Measurements from ENCODE around the gene EPHA3.

EPHA3 gene

GRCh38 chr3:89173546-89173945 is 66.1 kb downstream of the EPHA3 start:
- Histone ChIP-seq H3K9me3 (ENCODE audit: control insufficient read depth, low read length) (no peaks in the 10 kb centered on the region), H3K4me3 (ENCODE audit: insufficient read depth, low read depth, low read length, poor library complexity, severe bottlenecking) (no peak overlapping the region), H3K4me1 (ENCODE audit: control insufficient read depth, insufficient read depth, low read length, poor library complexity, severe bottlenecking) (no peaks in the 10 kb centered on the region), H3K36me3 (ENCODE audit: control insufficient read depth, insufficient read depth, low read length) (no peaks in the 10 kb centered on the region), H3K27ac (ENCODE audit: insufficient read depth, low read length, poor library complexity, severe bottlenecking) (no peak overlapping the region), H3K27me3 (replicated peaks; ENCODE audit: control insufficient read depth, insufficient read depth, low read length, poor library complexity, severe bottlenecking) (no peaks in the 10 kb centered on the region)
- DNase-seq = no peak

- no peak overlapping the region for H3K4me3 ChIP-seq (ENCODE audit: insufficient read depth, low read depth, low read length, poor library complexity, severe bottlenecking)
- H3K27me3 ChIP-seq (replicated peaks; ENCODE audit: control insufficient read depth, insufficient read depth, low read length, poor library complexity, severe bottlenecking) = no peaks in the 10 kb centered on the region
- no peaks in the 10 kb centered on the region for H3K36me3 ChIP-seq (ENCODE audit: control insufficient read depth, insufficient read depth, low read length)
- DNase-seq = no peak
- H3K9me3 ChIP-seq (ENCODE audit: control insufficient read depth, low read length) = no peaks in the 10 kb centered on the region
- no peak overlapping the region for H3K27ac ChIP-seq (ENCODE audit: insufficient read depth, low read length, poor library complexity, severe bottlenecking)
- H3K4me1 ChIP-seq (ENCODE audit: control insufficient read depth, insufficient read depth, low read length, poor library complexity, severe bottlenecking) = no peaks in the 10 kb centered on the region
Observed at GRCh38 chr3:89179355-89180001, 72.1 kb downstream of the EPHA3 start.

GRCh38 chr3:89180334-89180733 is 72.9 kb downstream of the EPHA3 start:
- Histone ChIP-seq H3K36me3 (ENCODE audit: control insufficient read depth, insufficient read depth, low read length) (no peaks in the 10 kb centered on the region), H3K4me1 (ENCODE audit: control insufficient read depth, insufficient read depth, low read length, poor library complexity, severe bottlenecking) (no peaks in the 10 kb centered on the region), H3K4me3 (ENCODE audit: insufficient read depth, low read depth, low read length, poor library complexity, severe bottlenecking) (no peak overlapping the region), H3K9me3 (ENCODE audit: control insufficient read depth, low read length) (no peaks in the 10 kb centered on the region), H3K27me3 (replicated peaks; ENCODE audit: control insufficient read depth, insufficient read depth, low read length, poor library complexity, severe bottlenecking) (no peaks in the 10 kb centered on the region), H3K27ac (ENCODE audit: insufficient read depth, low read length, poor library complexity, severe bottlenecking) (no peak overlapping the region)
- DNase-seq = no peak

GRCh38 chr3:89182056-89182455 is 74.6 kb downstream of the EPHA3 start:
- H3K4me3 ChIP-seq (ENCODE audit: insufficient read depth, low read depth, low read length, poor library complexity, severe bottlenecking) = no peak overlapping the region
- H3K27me3 ChIP-seq (replicated peaks; ENCODE audit: control insufficient read depth, insufficient read depth, low read length, poor library complexity, severe bottlenecking) = no peaks in the 10 kb centered on the region
- no peaks in the 10 kb centered on the region for H3K36me3 ChIP-seq (ENCODE audit: control insufficient read depth, insufficient read depth, low read length)
- H3K9me3 ChIP-seq (ENCODE audit: control insufficient read depth, low read length) = no peaks in the 10 kb centered on the region
- DNase-seq = no peak
- no peak overlapping the region for H3K27ac ChIP-seq (ENCODE audit: insufficient read depth, low read length, poor library complexity, severe bottlenecking)
- no peaks in the 10 kb centered on the region for H3K4me1 ChIP-seq (ENCODE audit: control insufficient read depth, insufficient read depth, low read length, poor library complexity, severe bottlenecking)

GRCh38 chr3:89184151-89184995 is 77.0 kb downstream of the EPHA3 start:
- no peaks in the 10 kb centered on the region for H3K4me1 ChIP-seq (ENCODE audit: control insufficient read depth, insufficient read depth, low read length, poor library complexity, severe bottlenecking)
- DNase-seq = no peak
- no peaks in the 10 kb centered on the region for H3K27me3 ChIP-seq (replicated peaks; ENCODE audit: control insufficient read depth, insufficient read depth, low read length, poor library complexity, severe bottlenecking)
- no peak overlapping the region for H3K27ac ChIP-seq (ENCODE audit: insufficient read depth, low read length, poor library complexity, severe bottlenecking)
- H3K9me3 ChIP-seq (ENCODE audit: control insufficient read depth, low read length) = no peaks in the 10 kb centered on the region
- H3K36me3 ChIP-seq (ENCODE audit: control insufficient read depth, insufficient read depth, low read length) = no peaks in the 10 kb centered on the region
- H3K4me3 ChIP-seq (ENCODE audit: insufficient read depth, low read depth, low read length, poor library complexity, severe bottlenecking) = no peak overlapping the region

GRCh38 chr3:89186456-89186855 is 79.0 kb downstream of the EPHA3 start:
- no peaks in the 10 kb centered on the region for H3K27me3 ChIP-seq (replicated peaks; ENCODE audit: control insufficient read depth, insufficient read depth, low read length, poor library complexity, severe bottlenecking)
- H3K4me3 ChIP-seq (ENCODE audit: insufficient read depth, low read depth, low read length, poor library complexity, severe bottlenecking) = no peak overlapping the region
- no peak for DNase-seq
- no peaks in the 10 kb centered on the region for H3K4me1 ChIP-seq (ENCODE audit: control insufficient read depth, insufficient read depth, low read length, poor library complexity, severe bottlenecking)
- no peaks in the 10 kb centered on the region for H3K9me3 ChIP-seq (ENCODE audit: control insufficient read depth, low read length)
- no peak overlapping the region for H3K27ac ChIP-seq (ENCODE audit: insufficient read depth, low read length, poor library complexity, severe bottlenecking)
- H3K36me3 ChIP-seq (ENCODE audit: control insufficient read depth, insufficient read depth, low read length) = no peaks in the 10 kb centered on the region

- no peaks in the 10 kb centered on the region for H3K27me3 ChIP-seq (replicated peaks; ENCODE audit: control insufficient read depth, insufficient read depth, low read length, poor library complexity, severe bottlenecking)
- H3K36me3 ChIP-seq (ENCODE audit: control insufficient read depth, insufficient read depth, low read length) = no peaks in the 10 kb centered on the region
- H3K9me3 ChIP-seq (ENCODE audit: control insufficient read depth, low read length) = no peaks in the 10 kb centered on the region
- H3K4me1 ChIP-seq (ENCODE audit: control insufficient read depth, insufficient read depth, low read length, poor library complexity, severe bottlenecking) = no peaks in the 10 kb centered on the region
- no peak overlapping the region for H3K27ac ChIP-seq (ENCODE audit: insufficient read depth, low read length, poor library complexity, severe bottlenecking)
- H3K4me3 ChIP-seq (ENCODE audit: insufficient read depth, low read depth, low read length, poor library complexity, severe bottlenecking) = no peak overlapping the region
- no peak for DNase-seq
Observed at GRCh38 chr3:89198591-89198990, 91.2 kb downstream of the EPHA3 start.

GRCh38 chr3:89212619-89213018 is 105.2 kb downstream of the EPHA3 start:
- no peak for DNase-seq
- H3K27ac ChIP-seq (ENCODE audit: insufficient read depth, low read length, poor library complexity, severe bottlenecking) = no peak overlapping the region
- no peaks in the 10 kb centered on the region for H3K4me1 ChIP-seq (ENCODE audit: control insufficient read depth, insufficient read depth, low read length, poor library complexity, severe bottlenecking)
- H3K36me3 ChIP-seq (ENCODE audit: control insufficient read depth, insufficient read depth, low read length) = no peaks in the 10 kb centered on the region
- no peaks in the 10 kb centered on the region for H3K27me3 ChIP-seq (replicated peaks; ENCODE audit: control insufficient read depth, insufficient read depth, low read length, poor library complexity, severe bottlenecking)
- no peaks in the 10 kb centered on the region for H3K9me3 ChIP-seq (ENCODE audit: control insufficient read depth, low read length)
- H3K4me3 ChIP-seq (ENCODE audit: insufficient read depth, low read depth, low read length, poor library complexity, severe bottlenecking) = no peak overlapping the region

GRCh38 chr3:89216016-89216739 is 108.8 kb downstream of the EPHA3 start:
- Histone ChIP-seq H3K4me1 (ENCODE audit: control insufficient read depth, insufficient read depth, low read length, poor library complexity, severe bottlenecking) (no peaks in the 10 kb centered on the region), H3K27me3 (replicated peaks; ENCODE audit: control insufficient read depth, insufficient read depth, low read length, poor library complexity, severe bottlenecking) (no peaks in the 10 kb centered on the region), H3K9me3 (ENCODE audit: control insufficient read depth, low read length) (no peaks in the 10 kb centered on the region), H3K4me3 (ENCODE audit: insufficient read depth, low read depth, low read length, poor library complexity, severe bottlenecking) (no peak overlapping the region), H3K36me3 (ENCODE audit: control insufficient read depth, insufficient read depth, low read length) (no peaks in the 10 kb centered on the region), H3K27ac (ENCODE audit: insufficient read depth, low read length, poor library complexity, severe bottlenecking) (no peak overlapping the region)
- DNase-seq = no peak

GRCh38 chr3:89217148-89217685 is 109.8 kb downstream of the EPHA3 start:
- H3K9me3 ChIP-seq (ENCODE audit: control insufficient read depth, low read length) = no peaks in the 10 kb centered on the region
- no peak overlapping the region for H3K4me3 ChIP-seq (ENCODE audit: insufficient read depth, low read depth, low read length, poor library complexity, severe bottlenecking)
- no peaks in the 10 kb centered on the region for H3K4me1 ChIP-seq (ENCODE audit: control insufficient read depth, insufficient read depth, low read length, poor library complexity, severe bottlenecking)
- no peak overlapping the region for H3K27ac ChIP-seq (ENCODE audit: insufficient read depth, low read length, poor library complexity, severe bottlenecking)
- H3K36me3 ChIP-seq (ENCODE audit: control insufficient read depth, insufficient read depth, low read length) = no peaks in the 10 kb centered on the region
- DNase-seq = no peak
- no peaks in the 10 kb centered on the region for H3K27me3 ChIP-seq (replicated peaks; ENCODE audit: control insufficient read depth, insufficient read depth, low read length, poor library complexity, severe bottlenecking)

Measured in effector memory CD4-positive, alpha-beta T cell (primary cell).